HL-60 (cell line): ENCODE results near the gene MYEOV.

Source experiments
- POLR2AphosphoS5 ChIP-seq: IDR thresholded peaks from 2 replicates; pipeline ENCODE4 v1.6.1; 2012; ENCODE audit warnings: low read depth
- TF ChIP-seq, protein P1 (sequence below): IDR thresholded peaks from one replicate; pipeline ENCODE4 v1.5.1; 2011; ENCODE audit warnings: low read length, control low read depth, inconsistent platforms; ENCODE audit not compliant: insufficient read depth
- TF ChIP-seq, protein P2 (sequence below): IDR thresholded peaks from 2 replicates; pipeline ENCODE4 v1.6.1; 2012; ENCODE audit warnings: low read depth; ENCODE audit not compliant: insufficient replicate concordance

DNA sequence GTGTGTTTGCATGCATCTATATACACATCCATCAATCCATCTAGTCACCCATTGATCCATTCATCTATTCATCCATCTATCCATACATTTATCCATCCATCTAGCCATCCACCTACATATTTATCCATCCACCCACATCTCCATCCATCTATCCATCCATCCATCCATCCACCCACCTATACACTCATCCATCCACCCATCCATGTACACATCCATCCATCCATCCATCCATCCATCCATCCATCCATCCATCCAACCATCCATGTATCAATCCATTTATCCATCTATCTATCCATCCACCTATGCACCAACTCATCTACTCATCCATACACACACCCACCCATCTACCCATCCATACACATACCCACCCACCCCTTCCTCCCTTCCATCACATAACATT, 18.8 kb upstream of the MYEOV start:
- TF ChIP-seq, protein P1, sequence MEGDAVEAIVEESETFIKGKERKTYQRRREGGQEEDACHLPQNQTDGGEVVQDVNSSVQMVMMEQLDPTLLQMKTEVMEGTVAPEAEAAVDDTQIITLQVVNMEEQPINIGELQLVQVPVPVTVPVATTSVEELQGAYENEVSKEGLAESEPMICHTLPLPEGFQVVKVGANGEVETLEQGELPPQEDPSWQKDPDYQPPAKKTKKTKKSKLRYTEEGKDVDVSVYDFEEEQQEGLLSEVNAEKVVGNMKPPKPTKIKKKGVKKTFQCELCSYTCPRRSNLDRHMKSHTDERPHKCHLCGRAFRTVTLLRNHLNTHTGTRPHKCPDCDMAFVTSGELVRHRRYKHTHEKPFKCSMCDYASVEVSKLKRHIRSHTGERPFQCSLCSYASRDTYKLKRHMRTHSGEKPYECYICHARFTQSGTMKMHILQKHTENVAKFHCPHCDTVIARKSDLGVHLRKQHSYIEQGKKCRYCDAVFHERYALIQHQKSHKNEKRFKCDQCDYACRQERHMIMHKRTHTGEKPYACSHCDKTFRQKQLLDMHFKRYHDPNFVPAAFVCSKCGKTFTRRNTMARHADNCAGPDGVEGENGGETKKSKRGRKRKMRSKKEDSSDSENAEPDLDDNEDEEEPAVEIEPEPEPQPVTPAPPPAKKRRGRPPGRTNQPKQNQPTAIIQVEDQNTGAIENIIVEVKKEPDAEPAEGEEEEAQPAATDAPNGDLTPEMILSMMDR = no peak
- no peak for TF ChIP-seq POLR2AphosphoS5
- TF ChIP-seq, protein P2, sequence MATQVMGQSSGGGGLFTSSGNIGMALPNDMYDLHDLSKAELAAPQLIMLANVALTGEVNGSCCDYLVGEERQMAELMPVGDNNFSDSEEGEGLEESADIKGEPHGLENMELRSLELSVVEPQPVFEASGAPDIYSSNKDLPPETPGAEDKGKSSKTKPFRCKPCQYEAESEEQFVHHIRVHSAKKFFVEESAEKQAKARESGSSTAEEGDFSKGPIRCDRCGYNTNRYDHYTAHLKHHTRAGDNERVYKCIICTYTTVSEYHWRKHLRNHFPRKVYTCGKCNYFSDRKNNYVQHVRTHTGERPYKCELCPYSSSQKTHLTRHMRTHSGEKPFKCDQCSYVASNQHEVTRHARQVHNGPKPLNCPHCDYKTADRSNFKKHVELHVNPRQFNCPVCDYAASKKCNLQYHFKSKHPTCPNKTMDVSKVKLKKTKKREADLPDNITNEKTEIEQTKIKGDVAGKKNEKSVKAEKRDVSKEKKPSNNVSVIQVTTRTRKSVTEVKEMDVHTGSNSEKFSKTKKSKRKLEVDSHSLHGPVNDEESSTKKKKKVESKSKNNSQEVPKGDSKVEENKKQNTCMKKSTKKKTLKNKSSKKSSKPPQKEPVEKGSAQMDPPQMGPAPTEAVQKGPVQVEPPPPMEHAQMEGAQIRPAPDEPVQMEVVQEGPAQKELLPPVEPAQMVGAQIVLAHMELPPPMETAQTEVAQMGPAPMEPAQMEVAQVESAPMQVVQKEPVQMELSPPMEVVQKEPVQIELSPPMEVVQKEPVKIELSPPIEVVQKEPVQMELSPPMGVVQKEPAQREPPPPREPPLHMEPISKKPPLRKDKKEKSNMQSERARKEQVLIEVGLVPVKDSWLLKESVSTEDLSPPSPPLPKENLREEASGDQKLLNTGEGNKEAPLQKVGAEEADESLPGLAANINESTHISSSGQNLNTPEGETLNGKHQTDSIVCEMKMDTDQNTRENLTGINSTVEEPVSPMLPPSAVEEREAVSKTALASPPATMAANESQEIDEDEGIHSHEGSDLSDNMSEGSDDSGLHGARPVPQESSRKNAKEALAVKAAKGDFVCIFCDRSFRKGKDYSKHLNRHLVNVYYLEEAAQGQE = no peak
